Ovary (tissue), 9 donors: ENCODE results near the gene ATP1B2. TPM values are rescaled to one million over a fixed set of nuclear protein-coding genes. Genes with fewer than 3 reads are reported as not detected.

Experiments
- DNase-seq, 5 donors: peaks; one replicate each; pipeline ENCODE4 v3.0.0-alpha.2; 2019 to 2020
- H3K27ac ChIP-seq, 2 donors: fragments of 200-600 bp; one replicate each; pipeline versions ENCODE4 v1.5.1 to v1.8.0; 2019 to 2022
- H3K27me3 ChIP-seq: fragments of 200-600 bp; one replicate; pipeline ENCODE4 v1.8.0; 2022
- H3K36me3 ChIP-seq: fragments of 200-600 bp; sonication (generic); one replicate; pipeline ENCODE4 v1.5.1; 2019
- H3K4me1 ChIP-seq: one replicate; pipeline ENCODE4 v1.8.1; 2013; ENCODE audit warnings: mild to moderate bottlenecking, moderate library complexity; ENCODE audit not compliant: insufficient read depth
- H3K4me3 ChIP-seq: fragments of 200-600 bp; sonication (generic); one replicate; pipeline ENCODE4 v1.5.1; 2017
- H3K9me3 ChIP-seq, 2 donors: fragments of 200-600 bp in 1 of 2; sonication (generic) in 1 of 2; one replicate each; pipeline versions ENCODE4 v1.5.1 to v1.8.1; 2013 to 2019; ENCODE audit warnings: mild to moderate bottlenecking in 1 of 2, moderate library complexity in 1 of 2
- EP300 ChIP-seq: sonication (generic); formaldehyde crosslinking; IDR thresholded peaks from one replicate; pipeline ENCODE4 v1.6.1; 2017; ENCODE audit warnings: antibody characterized with exemption
- POLR2A ChIP-seq: fragments of 450-650 bp; IDR thresholded peaks from one replicate; pipeline ENCODE4 v1.6.1; 2017; ENCODE audit warnings: antibody characterized with exemption, mild to moderate bottlenecking, moderate library complexity
- WGBS, 3 donors: extraction: QIAGEN DNeasy Blood & Tissue Kit in 1 of 3; methylation state at CpG; one replicate each; pipeline versions ENCODE4 v1.1.5 to v1.1.7; 2013 to 2017; 5-methylcytosine and 5-hydroxymethylcytosine counted together
- intact Hi-C, 4 donors: fragments of 100-400 bp; cut with DNase I; formaldehyde crosslinking; loops; one replicate each; pipeline versions ENCODE4 v1.11.0 to v1.15.1; 2022 to 2023
- polyA plus RNA-seq, 2 donors: library from polyadenylated mRNA; stranded (reverse); fragments of 200-250 nt in 1 of 2; fragments of 350-450 nt in 1 of 2; fragmentation: Illumina TruSeq in 1 of 2; extraction: RNeasy Lipid Tissue Mini Kit (QIAGEN cat#74804) in 1 of 2; gene quantifications; one replicate each; pipeline ENCODE4 v1.2.3, GENCODE V29; 2013 to 2014
- total RNA-seq, 7 donors: library from RNA; depleted of rRNA in 2 of 7; stranded (reverse); fragments of >200 nt in 2 of 7; fragmentation: NEBNext Ultra II Directional in 3 of 7; extraction: Animal tissue kit (Norgen Biotek cat#: 25700) in 3 of 7; gene quantifications; one replicate each; pipeline versions ENCODE4 v1.1.0 to v1.2.4, GENCODE V29; 2016 to 2023
- TF ChIP-seq, protein P1 (sequence below), 3 donors: fragments of 450-650 bp in 2 of 3; fragments of 200-600 bp in 1 of 3; IDR thresholded peaks; one replicate each; pipeline versions ENCODE4 v1.5.1 to v1.8.0; 2016 to 2022; ENCODE audit warnings: antibody characterized with exemption in 3 of 3, mild to moderate bottlenecking in 1 of 3
- donor health status: DM: no; HTN: no; CAD: no; lungs with moderate emphysema.
- donor health status: DM: no; HTN: no; CAD: no.
- donor health status: Bipolar disorder and iron deficiency.
- donor health status: DM: yes; HTN: yes; CAD: no.
- donor health status: DM: no; HTN: no; CAD: no.
- donor health status: DM: yes; HTN: yes; CAD: no.

ATP1B2 gene
- total and polyA plus RNA-seq, 9 donors, result 3.6 to 74.5 (median 34.1) TPM

DNA sequence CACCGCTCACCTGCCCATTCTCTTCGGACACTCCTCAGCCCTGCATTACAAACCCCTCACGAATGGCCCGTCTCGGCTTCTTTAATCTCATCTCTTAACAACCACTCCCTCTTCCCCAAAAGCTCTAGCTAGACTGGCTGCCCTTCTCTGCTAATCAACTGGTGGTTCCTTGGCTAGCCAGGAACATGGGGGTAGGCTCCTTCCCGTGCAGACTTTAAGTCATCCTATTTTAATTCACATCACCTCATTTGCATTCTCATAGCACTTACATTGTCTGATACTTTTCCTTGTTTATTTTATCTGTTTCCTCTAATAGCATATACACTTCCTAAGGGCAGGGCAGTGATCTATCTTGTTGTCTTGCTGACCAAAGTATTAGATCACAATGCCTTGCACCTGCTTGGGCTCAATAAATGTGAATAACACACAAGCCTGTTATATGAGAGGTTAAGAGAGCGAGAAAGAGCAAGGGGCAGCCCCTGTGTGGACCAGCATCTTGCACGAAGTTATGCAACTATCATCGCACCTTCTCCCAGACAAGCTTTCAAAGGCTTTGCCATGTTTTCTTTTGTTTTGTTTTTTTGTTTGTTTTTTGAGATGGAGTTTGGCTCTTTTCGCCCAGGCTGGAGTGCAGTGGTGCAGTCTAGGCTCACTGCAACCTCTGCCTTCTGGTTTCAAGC, 26.8 kb downstream of the ATP1B2 start:
- H3K9me3 ChIP-seq, result no peaks in the 10 kb centered on the region
- no peak overlapping the region for H3K4me3 ChIP-seq
- H3K4me1 ChIP-seq, result no peaks in the 10 kb centered on the region
- 76 to 79% (median 76%) methylated on average over 10 of the region's 10 CpGs for WGBS, 3 donors
- H3K27me3 ChIP-seq, result no peaks in the 10 kb centered on the region
- DNase-seq, result no peak
- TF ChIP-seq EP300, result no peak
- TF ChIP-seq, protein P1, sequence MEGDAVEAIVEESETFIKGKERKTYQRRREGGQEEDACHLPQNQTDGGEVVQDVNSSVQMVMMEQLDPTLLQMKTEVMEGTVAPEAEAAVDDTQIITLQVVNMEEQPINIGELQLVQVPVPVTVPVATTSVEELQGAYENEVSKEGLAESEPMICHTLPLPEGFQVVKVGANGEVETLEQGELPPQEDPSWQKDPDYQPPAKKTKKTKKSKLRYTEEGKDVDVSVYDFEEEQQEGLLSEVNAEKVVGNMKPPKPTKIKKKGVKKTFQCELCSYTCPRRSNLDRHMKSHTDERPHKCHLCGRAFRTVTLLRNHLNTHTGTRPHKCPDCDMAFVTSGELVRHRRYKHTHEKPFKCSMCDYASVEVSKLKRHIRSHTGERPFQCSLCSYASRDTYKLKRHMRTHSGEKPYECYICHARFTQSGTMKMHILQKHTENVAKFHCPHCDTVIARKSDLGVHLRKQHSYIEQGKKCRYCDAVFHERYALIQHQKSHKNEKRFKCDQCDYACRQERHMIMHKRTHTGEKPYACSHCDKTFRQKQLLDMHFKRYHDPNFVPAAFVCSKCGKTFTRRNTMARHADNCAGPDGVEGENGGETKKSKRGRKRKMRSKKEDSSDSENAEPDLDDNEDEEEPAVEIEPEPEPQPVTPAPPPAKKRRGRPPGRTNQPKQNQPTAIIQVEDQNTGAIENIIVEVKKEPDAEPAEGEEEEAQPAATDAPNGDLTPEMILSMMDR (IDR thresholded peaks at IDR 0.05), result no peak
- H3K27ac ChIP-seq, result no peak overlapping the region
- no peaks in the 10 kb centered on the region for H3K36me3 ChIP-seq
- intact Hi-C loops, result no loop called here

DNA sequence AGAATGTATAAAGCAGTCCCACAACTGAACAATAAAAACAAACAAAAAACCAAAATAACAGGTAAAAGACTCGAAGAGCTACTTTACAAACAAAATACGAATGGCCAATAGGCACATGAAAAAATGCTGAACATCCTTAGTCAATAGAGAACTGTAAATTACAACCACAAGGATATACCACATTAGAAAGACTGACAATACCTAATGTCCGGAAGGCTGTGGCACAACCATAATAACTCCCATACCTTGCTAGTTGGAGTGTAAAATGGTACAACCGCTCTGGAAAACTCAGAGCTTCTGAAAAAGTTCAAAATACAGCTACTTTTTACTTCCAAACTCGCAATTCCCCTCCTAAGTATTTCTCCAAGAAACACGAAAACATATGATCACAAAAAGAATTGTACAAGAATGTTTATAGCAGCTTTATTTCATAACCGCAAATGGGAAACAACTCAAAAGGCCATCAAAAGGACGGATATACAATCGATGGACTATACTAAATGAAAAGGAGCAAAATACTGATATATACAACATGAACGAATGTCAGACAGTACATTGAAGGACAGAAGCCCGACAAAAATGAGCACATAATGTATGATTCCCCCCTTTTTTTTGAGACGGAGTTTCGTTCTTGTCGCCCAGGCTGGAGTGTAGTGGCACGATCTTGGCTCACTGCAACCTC, 34.3 kb downstream of the ATP1B2 start:
- intact Hi-C loops, result loop anchor here (5.0 to 10.0 kb wide), 4 partner anchors 33 to 200 kb away; partner anchors contain the start of genes SHBG (in 3 of the 4), ATP1B2 (in 2 of the 4), POLR2A (in 1 of the 4) and SLC35G6 (in 1 of the 4)
- TF ChIP-seq POLR2A (no peak), EP300 (no peak)
- TF ChIP-seq, protein P1 (IDR thresholded peaks at IDR 0.05), result no peak
- Histone ChIP-seq H3K4me1 (peaks cover 7% of the 10 kb centered on the region), H3K27me3 (no peaks in the 10 kb centered on the region), H3K27ac (peak overlapping the region; percentile 74 to 93), H3K4me3 (peak overlapping the region; percentile 94), H3K36me3 (no peaks in the 10 kb centered on the region), H3K9me3 (no peaks in the 10 kb centered on the region)
- 39 to 56% (median 42%) methylated on average over 15 of the region's 15 CpGs for WGBS, 3 donors
- DNase-seq, result no peak

DNA sequence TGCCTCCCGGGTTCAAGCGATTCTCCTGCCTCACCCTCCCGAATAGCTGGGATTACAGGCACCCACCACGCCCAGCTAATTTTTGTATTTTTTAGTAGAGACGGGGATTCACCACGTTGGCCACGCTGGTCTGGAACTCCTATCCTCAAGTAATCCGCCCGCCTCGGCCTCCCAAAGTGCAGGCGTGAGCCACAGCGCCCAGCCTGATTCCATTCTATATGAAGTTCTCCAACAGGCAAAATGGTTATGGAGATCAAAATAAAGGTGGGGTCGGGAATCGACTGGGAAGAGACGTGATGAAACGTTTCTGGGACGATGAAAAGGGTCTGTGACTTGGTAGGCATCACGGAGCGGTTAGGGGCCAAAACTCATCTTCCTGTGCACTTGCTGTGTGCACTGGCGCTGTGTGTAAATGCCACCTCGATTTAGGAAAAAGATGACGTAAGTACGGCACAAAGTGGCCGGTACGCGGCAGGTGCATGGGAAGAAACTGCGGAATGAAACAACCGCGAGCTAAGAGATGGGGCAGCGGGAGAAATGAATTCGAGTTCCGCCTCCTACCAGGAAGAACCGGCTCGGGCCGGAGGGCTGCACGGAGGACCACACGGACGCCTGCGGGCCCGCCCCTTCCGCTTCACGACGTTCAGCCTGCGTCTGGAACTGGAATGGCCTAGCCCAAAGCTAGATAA, 35.0 kb downstream of the ATP1B2 start:
- no peaks in the 10 kb centered on the region for H3K9me3 ChIP-seq
- peak; percentile 90 to 93 (median 91) for DNase-seq
- peak overlapping the region; percentile 94 for H3K4me3 ChIP-seq
- H3K27me3 ChIP-seq, result no peaks in the 10 kb centered on the region
- peak; percentile 87 for TF ChIP-seq POLR2A
- no peak for TF ChIP-seq EP300
- WGBS, 3 donors, result 2 to 5% (median 2%) methylated on average over 44 of the region's 44 CpGs
- H3K4me1 ChIP-seq, result peaks cover 7% of the 10 kb centered on the region
- H3K36me3 ChIP-seq, result no peaks in the 10 kb centered on the region
- intact Hi-C loops, result loop anchor here (2.0 to 10.0 kb wide), 5 partner anchors 33 to 201 kb away; partner anchors contain the start of genes SHBG (in 3 of the 4), ATP1B2 (in 2 of the 4), POLR2A (in 1 of the 4) and SAT2 (in 1 of the 4)
- peak overlapping the region; percentile 74 to 93 for H3K27ac ChIP-seq

DNA sequence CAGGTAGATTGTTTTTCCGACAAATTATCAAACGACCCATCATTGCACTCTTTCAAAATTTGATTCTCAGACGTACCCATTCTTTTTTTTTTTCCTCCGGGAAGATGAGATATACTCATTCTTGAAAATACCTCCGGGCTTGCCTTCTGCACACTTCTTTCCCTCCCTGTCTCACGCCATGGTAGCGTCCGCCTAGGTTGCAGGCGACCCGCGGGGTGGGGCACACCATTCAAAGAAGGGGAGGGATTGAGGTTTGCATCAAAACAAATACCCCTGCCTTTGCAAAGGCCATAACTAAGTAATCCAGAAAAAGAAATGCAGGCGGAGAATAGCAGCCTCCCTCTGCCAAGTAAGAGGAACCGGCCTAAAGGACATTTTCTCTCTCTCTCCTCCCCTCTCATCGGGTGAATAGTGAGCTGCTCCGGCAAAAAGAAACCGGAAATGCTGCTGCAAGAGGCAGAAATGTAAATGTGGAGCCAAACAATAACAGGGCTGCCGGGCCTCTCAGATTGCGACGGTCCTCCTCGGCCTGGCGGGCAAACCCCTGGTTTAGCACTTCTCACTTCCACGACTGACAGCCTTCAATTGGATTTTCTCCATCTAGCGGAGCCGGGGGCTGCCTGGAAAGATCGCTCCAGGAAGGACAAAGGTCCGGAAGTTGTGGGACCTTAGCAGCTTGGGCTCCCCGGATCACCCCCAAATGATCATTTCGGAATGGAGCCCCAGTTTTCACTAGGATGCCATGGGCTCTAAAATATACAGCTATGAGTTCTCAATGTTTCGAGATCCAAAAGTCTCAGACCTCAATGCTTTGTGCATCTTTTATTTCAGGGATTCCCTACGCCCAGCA, 35.7 kb downstream of the ATP1B2 start:
- Histone ChIP-seq H3K9me3 (no peaks in the 10 kb centered on the region), H3K27ac (peak overlapping the region; percentile 74 to 93), H3K27me3 (no peaks in the 10 kb centered on the region), H3K36me3 (no peaks in the 10 kb centered on the region), H3K4me3 (peak overlapping the region; percentile 94), H3K4me1 (peaks cover 7% of the 10 kb centered on the region)
- TF ChIP-seq POLR2A (peak; percentile 86), EP300 (no peak)
- TF ChIP-seq, protein P1 (IDR thresholded peaks at IDR 0.05), result peak in 2 of 3 donors; percentile 18 to 19
- WGBS, 3 donors, result 0% methylated on average over 30 of the region's 30 CpGs
- intact Hi-C loops, result loop anchor here (2.0 to 10.0 kb wide), 5 partner anchors 34 to 202 kb away; partner anchors contain the start of genes SHBG (in 3 of the 4), ATP1B2 (in 2 of the 4), POLR2A (in 1 of the 4) and SAT2 (in 1 of the 4)
- DNase-seq, result peak; percentile 79 to 83 (median 80)
